Activated CD8-positive, alpha-beta memory T cell treated with anti-CD3 and anti-CD28 coated beads, Interleukin-2, amount 10 ng/mL, durations not matched to agents 7 days and 5 days (primary cell): Measurements from ENCODE around the gene THSD1. TPM values are rescaled to one million over a fixed set of nuclear protein-coding genes. Genes with fewer than 3 reads are reported as not detected.
"Not testable (repeated sequence)": the region's sequence is repeated elsewhere in the genome, so short reads cannot be mapped to it uniquely, and the experiment has no call there.

Experiments used
- ATAC-seq: fragments of 150-1000 bp; cut with Tn5 transposase; one replicate; pipeline ENCODE4 v1.10.0; 2021; ENCODE audit warnings: moderate library complexity
- CTCF ChIA-PET: fragments of 350-600 bp; sonication (Branson Sonifier 250); formaldehyde crosslinking; loops from one replicate; lab custom pipeline; 2021; ENCODE audit warnings: antibody characterized with exemption; lab: Charles Lee
- DNase-seq: peaks from one replicate; pipeline ENCODE4 v3.0.0-alpha.2; 2020
- H3K27ac Mint-ChIP-seq: one replicate; pipeline ENCODE4 v1.8.0; 2021; ENCODE audit warnings: mild to moderate bottlenecking, mixed read lengths
- H3K27me3 Mint-ChIP-seq: one replicate; pipeline ENCODE4 v1.8.0; 2021; ENCODE audit warnings: mixed read lengths
- H3K36me3 Mint-ChIP-seq: one replicate; pipeline ENCODE4 v1.8.0; 2021; ENCODE audit warnings: mild to moderate bottlenecking, mixed read lengths
- H3K4me1 Mint-ChIP-seq: one replicate; pipeline ENCODE4 v1.8.0; 2021; ENCODE audit warnings: mixed read lengths
- H3K4me3 Mint-ChIP-seq: one replicate; pipeline ENCODE4 v1.8.0; 2021; ENCODE audit warnings: mild to moderate bottlenecking, moderate library complexity, mixed read lengths
- H3K9me3 Mint-ChIP-seq: one replicate; pipeline ENCODE4 v1.8.0; 2022; ENCODE audit warnings: low read depth, mixed read lengths
- total RNA-seq, 2 experiments: library from RNA; stranded (reverse); gene quantifications; one replicate each; pipeline ENCODE4 v1.2.3, GENCODE V29; 2021

The THSD1 gene
- total RNA-seq, 2 experiments from 2014 or later, result 0.26 TPM

GRCh38 chr13:52446265-52446664, 40.3 kb upstream of the THSD1 start:
- Mint-ChIP-seq H3K9me3 (no peaks in the 10 kb centered on the region), H3K27me3 (no peaks in the 10 kb centered on the region), H3K27ac (no peak overlapping the region), H3K36me3 (peaks cover 14% of the 10 kb centered on the region), H3K4me3 (no peak overlapping the region), H3K4me1 (peaks cover 20% of the 10 kb centered on the region)
- no peak for DNase-seq
- CTCF ChIA-PET, result no interaction called here
- no peak for ATAC-seq

GRCh38 chr13:52432456-52432855, 26.5 kb upstream of the THSD1 start:
- Mint-ChIP-seq H3K27ac (no peak overlapping the region), H3K4me1 (peaks cover 3% of the 10 kb centered on the region), H3K27me3 (no peaks in the 10 kb centered on the region), H3K4me3 (no peak overlapping the region), H3K9me3 (no peaks in the 10 kb centered on the region), H3K36me3 (peaks cover 35% of the 10 kb centered on the region)
- no peak for ATAC-seq
- CTCF ChIA-PET, result no interaction called here
- no peak for DNase-seq

GRCh38 chr13:52428295-52428694, 22.3 kb upstream of the THSD1 start:
- no peak for DNase-seq
- no peak for ATAC-seq
- H3K4me1 Mint-ChIP-seq, result no peaks in the 10 kb centered on the region
- H3K9me3 Mint-ChIP-seq, result no peaks in the 10 kb centered on the region
- CTCF ChIA-PET, result interaction anchor here (2.3 kb wide), 1 partner anchor 22 kb away, joined by 11 read pairs; the partner anchor contains the start of gene VPS36
- peaks cover 29% of the 10 kb centered on the region for H3K36me3 Mint-ChIP-seq
- no peaks in the 10 kb centered on the region for H3K27me3 Mint-ChIP-seq
- no peak overlapping the region for H3K27ac Mint-ChIP-seq
- no peak overlapping the region for H3K4me3 Mint-ChIP-seq

DNA sequence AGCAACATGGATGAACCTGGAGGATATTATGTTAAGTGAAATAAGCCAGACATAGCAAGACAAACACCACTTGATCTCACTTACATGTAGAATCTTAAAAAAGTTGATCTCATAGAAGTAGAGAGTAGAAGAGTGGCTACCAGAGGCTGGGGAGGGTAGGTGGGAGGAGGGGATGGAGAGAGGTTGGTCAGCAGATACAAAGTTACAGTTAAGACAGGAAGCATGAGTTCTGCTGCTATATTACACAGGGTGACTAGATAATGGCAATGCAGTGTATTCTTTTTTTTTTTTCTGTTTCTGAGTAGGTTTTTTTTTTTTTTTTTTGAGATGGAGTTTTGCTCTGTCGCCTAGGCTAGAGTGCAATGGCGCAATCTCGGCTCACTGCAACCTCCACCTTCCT, 15.2 kb upstream of the THSD1 start:
- peaks cover 2% of the 10 kb centered on the region for H3K4me1 Mint-ChIP-seq
- H3K4me3 Mint-ChIP-seq, result no peak overlapping the region
- peaks cover 32% of the 10 kb centered on the region for H3K36me3 Mint-ChIP-seq
- no peak overlapping the region for H3K27ac Mint-ChIP-seq
- DNase-seq, result no peak
- ATAC-seq, result no peak
- no peaks in the 10 kb centered on the region for H3K9me3 Mint-ChIP-seq
- no peaks in the 10 kb centered on the region for H3K27me3 Mint-ChIP-seq
- CTCF ChIA-PET, result interaction anchor here (2.5 kb wide), 1 partner anchor 29 kb away, joined by 8 read pairs; the partner anchor contains the start of gene VPS36

DNA sequence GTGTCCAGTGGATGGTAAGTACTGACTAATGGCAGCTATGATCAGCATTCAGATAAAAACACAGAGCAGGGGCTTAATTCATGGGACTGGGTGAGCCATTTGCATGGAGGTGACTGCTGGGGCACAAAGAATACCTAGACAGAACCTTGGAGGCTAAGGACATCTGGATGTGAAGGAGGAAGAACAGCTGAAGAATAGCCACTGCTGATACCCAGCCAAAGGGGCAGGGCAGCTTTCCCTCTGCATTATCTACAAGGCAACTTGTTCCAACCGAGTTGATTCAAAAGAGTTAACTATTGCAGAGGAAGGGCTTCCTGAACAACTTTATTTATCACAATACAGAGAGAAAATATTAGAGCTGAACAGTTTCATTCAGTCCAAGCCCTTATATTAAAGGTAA, 13.1 kb upstream of the THSD1 start:
- Mint-ChIP-seq H3K27me3 (no peaks in the 10 kb centered on the region), H3K36me3 (peaks cover 39% of the 10 kb centered on the region), H3K27ac (no peak overlapping the region), H3K4me3 (no peak overlapping the region), H3K9me3 (no peaks in the 10 kb centered on the region), H3K4me1 (peaks cover 2% of the 10 kb centered on the region)
- CTCF ChIA-PET, result interaction anchor here (1.0 kb wide), 1 partner anchor 32 kb away, joined by 3 read pairs; the partner anchor contains the start of gene VPS36
- DNase-seq (no peak), ATAC-seq (no peak)

- Mint-ChIP-seq H3K4me1 (peaks cover 2% of the 10 kb centered on the region), H3K9me3 (no peaks in the 10 kb centered on the region), H3K4me3 (no peak overlapping the region), H3K36me3 (peaks cover 36% of the 10 kb centered on the region), H3K27ac (peak overlapping the region; percentile 12), H3K27me3 (no peaks in the 10 kb centered on the region)
- ATAC-seq, result no peak
- DNase-seq, result no peak
- CTCF ChIA-PET, result no interaction called here
Observed at GRCh38 chr13:52414963-52415362, 9.0 kb upstream of the THSD1 start.

- H3K36me3 Mint-ChIP-seq, result peaks cover 32% of the 10 kb centered on the region
Observed at GRCh38 chr13:52414051-52414450, 8.1 kb upstream of the THSD1 start.

GRCh38 chr13:52412128-52412527, 6.2 kb upstream of the THSD1 start:
- CTCF ChIA-PET, result interaction anchor here (2.6 kb wide), 1 partner anchor 39 kb away, joined by 7 read pairs; no protein-coding TSS in a partner anchor
- Mint-ChIP-seq H3K4me1 (peaks cover 2% of the 10 kb centered on the region), H3K36me3 (peaks cover 27% of the 10 kb centered on the region), H3K9me3 (no peaks in the 10 kb centered on the region), H3K27me3 (no peaks in the 10 kb centered on the region), H3K27ac (no peak overlapping the region), H3K4me3 (no peak overlapping the region)
- no peak for ATAC-seq
- DNase-seq, result no peak

More at GRCh38 chr13:52414051-52414450, 8.1 kb upstream of the THSD1 start:
- ATAC-seq, result no peak
- Mint-ChIP-seq H3K9me3 (no peaks in the 10 kb centered on the region), H3K4me3 (no peak overlapping the region), H3K27me3 (no peaks in the 10 kb centered on the region), H3K4me1 (peaks cover 2% of the 10 kb centered on the region), H3K27ac (no peak overlapping the region)
- CTCF ChIA-PET, result no interaction called here
- no peak for DNase-seq

- Mint-ChIP-seq H3K27me3 (peaks cover 2% of the 10 kb centered on the region), H3K4me3 (no peak overlapping the region), H3K36me3 (peaks cover 31% of the 10 kb centered on the region), H3K4me1 (peaks cover 3% of the 10 kb centered on the region), H3K9me3 (no peaks in the 10 kb centered on the region), H3K27ac (peak overlapping the region; percentile 4)
- DNase-seq (no peak), ATAC-seq (peak; percentile 27)
- CTCF ChIA-PET, result interaction anchor here (2.6 kb wide), 1 partner anchor 39 kb away, joined by 7 read pairs; no protein-coding TSS in a partner anchor
Observed at GRCh38 chr13:52411629-52412028, 5.7 kb upstream of the THSD1 start.

DNA sequence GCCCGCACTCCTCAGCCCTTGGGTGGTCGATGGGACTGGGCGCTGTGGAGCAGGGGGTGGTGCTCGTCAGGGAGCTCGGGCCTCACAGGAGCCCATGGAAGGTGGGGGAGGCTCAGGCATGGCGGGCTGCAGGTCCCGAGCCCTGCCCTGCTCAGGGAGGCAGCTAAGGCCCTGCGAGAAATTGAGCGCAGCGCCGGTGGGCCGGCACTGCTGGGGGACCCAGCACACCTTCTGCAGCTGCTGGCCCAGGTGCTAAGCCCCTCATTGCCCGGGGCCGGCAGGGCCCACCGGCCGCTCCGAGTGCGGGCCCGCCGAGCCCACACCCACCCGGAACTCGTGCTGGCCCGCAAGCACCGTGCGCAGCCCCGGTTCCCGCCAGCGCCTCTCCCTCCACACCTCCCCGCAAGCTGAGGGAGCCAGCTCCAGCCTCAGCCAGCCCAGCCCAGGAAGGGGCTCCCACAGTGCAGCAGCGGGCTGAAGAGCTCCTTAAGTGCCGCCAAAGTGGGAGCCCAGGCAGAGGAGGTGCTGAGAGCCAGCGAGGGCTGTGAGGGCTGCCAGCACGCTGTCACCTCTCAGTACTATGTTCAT, 2.2 kb upstream of the THSD1 start:
- CTCF ChIA-PET, DNase-seq, H3K27ac Mint-ChIP-seq, H3K9me3 Mint-ChIP-seq, ATAC-seq, H3K4me3 Mint-ChIP-seq: not testable (repeated sequence)
- Mint-ChIP-seq H3K36me3 (peaks cover 13% of the 10 kb centered on the region), H3K4me1 (peaks cover 22% of the 10 kb centered on the region), H3K27me3 (peaks cover 23% of the 10 kb centered on the region)

DNA sequence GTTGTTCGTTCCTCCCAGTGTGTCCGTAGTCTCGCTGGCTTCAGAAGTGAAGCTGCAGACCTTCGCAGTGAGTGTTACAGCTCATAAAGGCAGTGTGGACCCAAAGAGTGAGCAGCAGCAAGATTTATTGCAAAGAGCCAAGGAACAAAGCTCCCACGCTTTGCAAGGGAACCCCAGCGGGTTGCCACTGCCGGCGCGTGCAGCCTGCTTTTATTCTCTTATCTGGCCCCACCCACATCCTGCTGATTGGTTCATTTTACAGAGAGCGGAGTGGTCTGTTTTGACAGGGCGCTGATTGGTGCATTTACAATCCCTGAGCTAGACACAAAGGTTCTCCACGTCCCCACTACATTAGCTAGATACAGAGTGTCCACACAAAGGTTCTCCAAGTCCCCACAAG, 1.5 kb upstream of the THSD1 start:
- H3K9me3 Mint-ChIP-seq, DNase-seq, CTCF ChIA-PET, ATAC-seq, H3K4me3 Mint-ChIP-seq, H3K27ac Mint-ChIP-seq: not testable (repeated sequence)
- Mint-ChIP-seq H3K36me3 (peaks cover 13% of the 10 kb centered on the region), H3K4me1 (peaks cover 22% of the 10 kb centered on the region), H3K27me3 (peaks cover 30% of the 10 kb centered on the region)

DNA sequence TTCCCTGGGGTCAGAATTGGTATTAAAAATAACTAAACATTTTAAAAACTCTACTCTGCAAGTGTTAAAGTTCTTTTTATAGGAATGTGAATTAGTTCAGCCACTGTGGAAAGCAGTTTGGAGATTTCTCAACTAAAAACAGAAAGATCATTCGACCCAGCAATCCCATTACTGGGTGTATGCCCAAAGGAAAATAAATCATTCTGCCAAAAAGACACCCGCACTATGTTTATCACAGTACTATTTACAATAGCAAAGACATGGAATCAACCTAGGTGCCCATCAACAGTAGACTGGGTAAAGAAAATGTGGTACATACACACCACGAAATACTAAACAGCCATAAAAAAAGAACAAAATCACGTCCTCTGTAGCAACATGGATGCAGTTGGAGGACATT, 657 bp upstream of the THSD1 start:
- Mint-ChIP-seq H3K4me1 (peaks cover 19% of the 10 kb centered on the region), H3K27me3 (peaks cover 35% of the 10 kb centered on the region)
- CTCF ChIA-PET, result no interaction called here

GRCh38 chr13:52405369-52405766, 604 bp downstream of the THSD1 start:
- CTCF ChIA-PET, result interaction anchor here (2.5 kb wide), 1 partner anchor 46 kb away, joined by 7 read pairs; the partner anchor contains the start of gene VPS36
- ATAC-seq, result no peak
- H3K36me3 Mint-ChIP-seq, result peaks cover 5% of the 10 kb centered on the region
- no peak overlapping the region for H3K27ac Mint-ChIP-seq
- H3K9me3 Mint-ChIP-seq, result no peaks in the 10 kb centered on the region
- no peak for DNase-seq
- peak overlapping the region; percentile 58 for H3K4me3 Mint-ChIP-seq
- peaks cover 19% of the 10 kb centered on the region for H3K4me1 Mint-ChIP-seq
- H3K27me3 Mint-ChIP-seq, result peaks cover 36% of the 10 kb centered on the region

More for the DNA sequence above, 657 bp upstream of the THSD1 start:
- Mint-ChIP-seq H3K9me3 (no peaks in the 10 kb centered on the region), H3K4me3 (peak overlapping the region; percentile 42), H3K27ac (no peak overlapping the region), H3K36me3 (peaks cover 8% of the 10 kb centered on the region)
- DNase-seq (no peak), ATAC-seq (no peak)

GRCh38 chr13:52399708-52400107, 6.3 kb downstream of the THSD1 start:
- Mint-ChIP-seq H3K36me3 (no peaks in the 10 kb centered on the region), H3K27ac (no peak overlapping the region), H3K4me3 (no peak overlapping the region), H3K27me3 (peaks cover 23% of the 10 kb centered on the region), H3K4me1 (peaks cover 8% of the 10 kb centered on the region), H3K9me3 (no peaks in the 10 kb centered on the region)
- DNase-seq (no peak), ATAC-seq (no peak)
- CTCF ChIA-PET, result no interaction called here
